ENCODE data around the gene ARID3C.

GRCh38 chr9:34635556-34635955, 6.7 kb upstream of the ARID3C start:
- TF ChIP-seq POLR2AphosphoS5 (IDR thresholded peaks at IDR 0.05) = no peak
- no peak for TF ChIP-seq CTCF (IDR thresholded peaks at IDR 0.05)
- TF ChIP-seq EP300 (IDR thresholded peaks at IDR 0.05) = no peak

Data from gastroesophageal sphincter (tissue), 3 donors.